Measurements from ENCODE around the gene MACROD1. TPM values are rescaled to one million over a fixed set of nuclear protein-coding genes. Genes with fewer than 3 reads are reported as not detected.

The MACROD1 gene
- total RNA-seq, 1 donor from 2014 or later: 29.6 TPM

DNA sequence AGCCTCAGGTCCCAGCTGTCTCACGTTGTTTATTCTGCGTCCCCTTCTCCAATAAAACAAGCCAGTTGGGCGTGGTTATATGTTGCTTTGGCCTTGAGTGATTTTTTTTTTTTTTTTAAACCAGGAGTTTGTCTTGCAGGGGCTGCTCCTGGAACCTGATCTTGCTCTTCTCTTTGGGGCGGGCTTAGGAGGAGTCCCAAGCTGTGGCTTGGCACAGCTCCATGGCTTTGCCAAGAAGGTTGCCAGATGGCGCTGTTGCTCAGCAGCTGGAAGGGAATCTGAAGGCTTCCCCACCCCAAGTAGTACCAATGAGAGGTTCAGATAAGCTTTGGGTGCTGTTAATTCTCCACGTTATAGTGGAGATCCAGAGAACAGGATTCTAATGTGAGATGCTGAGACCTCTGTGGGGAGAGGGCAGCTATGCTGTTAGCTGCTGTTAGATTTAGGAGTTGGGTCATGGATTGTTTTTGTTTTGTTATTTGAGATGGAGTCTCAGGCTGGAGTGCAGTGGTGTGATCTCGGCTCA, 38.6 kb upstream of the MACROD1 start:
- DNase-seq (ENCODE audit: extremely low spot score, unreplicated experiment): peak; percentile 93
- H3K4me3 Mint-ChIP-seq (ENCODE audit: unreplicated experiment): no peak overlapping the region
- no peaks in the 10 kb centered on the region for H3K9me3 Mint-ChIP-seq (ENCODE audit: unreplicated experiment)
- H3K36me3 Mint-ChIP-seq (ENCODE audit: unreplicated experiment): peaks cover 38% of the 10 kb centered on the region
- H3K27ac Mint-ChIP-seq (ENCODE audit: unreplicated experiment): peak overlapping the region; percentile 79
- peaks cover 17% of the 10 kb centered on the region for H3K4me1 Mint-ChIP-seq (ENCODE audit: unreplicated experiment)
- no peaks in the 10 kb centered on the region for H3K27me3 Mint-ChIP-seq (ENCODE audit: unreplicated experiment)
- peak; percentile 81 for TF ChIP-seq CTCF (IDR thresholded peaks at IDR 0.05)

DNA sequence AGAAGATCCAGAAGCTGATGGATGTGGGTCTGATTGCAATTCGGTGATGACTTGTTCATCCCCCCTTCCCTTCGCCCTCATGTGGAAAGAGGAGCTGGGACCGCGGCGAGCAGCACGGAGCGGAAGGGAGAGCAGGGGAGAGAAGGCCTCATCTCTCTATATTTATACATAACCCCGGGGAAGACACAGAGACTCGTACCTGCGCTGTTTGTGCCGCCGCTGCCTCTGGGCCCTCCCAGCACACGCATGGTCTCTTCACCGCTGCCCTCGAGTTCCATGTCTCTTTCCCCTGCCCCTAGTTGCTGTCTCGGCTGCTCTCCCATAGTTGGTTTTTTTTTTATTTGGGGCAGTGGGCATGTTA, 38.1 kb upstream of the MACROD1 start:
- Mint-ChIP-seq H3K27ac (ENCODE audit: unreplicated experiment) (peak overlapping the region; percentile 79), H3K9me3 (ENCODE audit: unreplicated experiment) (no peaks in the 10 kb centered on the region), H3K4me1 (ENCODE audit: unreplicated experiment) (peaks cover 17% of the 10 kb centered on the region), H3K4me3 (ENCODE audit: unreplicated experiment) (no peak overlapping the region), H3K27me3 (ENCODE audit: unreplicated experiment) (no peaks in the 10 kb centered on the region), H3K36me3 (ENCODE audit: unreplicated experiment) (peaks cover 38% of the 10 kb centered on the region)
- DNase-seq (ENCODE audit: extremely low spot score, unreplicated experiment): no peak
- no peak for TF ChIP-seq CTCF (IDR thresholded peaks at IDR 0.05)

DNA sequence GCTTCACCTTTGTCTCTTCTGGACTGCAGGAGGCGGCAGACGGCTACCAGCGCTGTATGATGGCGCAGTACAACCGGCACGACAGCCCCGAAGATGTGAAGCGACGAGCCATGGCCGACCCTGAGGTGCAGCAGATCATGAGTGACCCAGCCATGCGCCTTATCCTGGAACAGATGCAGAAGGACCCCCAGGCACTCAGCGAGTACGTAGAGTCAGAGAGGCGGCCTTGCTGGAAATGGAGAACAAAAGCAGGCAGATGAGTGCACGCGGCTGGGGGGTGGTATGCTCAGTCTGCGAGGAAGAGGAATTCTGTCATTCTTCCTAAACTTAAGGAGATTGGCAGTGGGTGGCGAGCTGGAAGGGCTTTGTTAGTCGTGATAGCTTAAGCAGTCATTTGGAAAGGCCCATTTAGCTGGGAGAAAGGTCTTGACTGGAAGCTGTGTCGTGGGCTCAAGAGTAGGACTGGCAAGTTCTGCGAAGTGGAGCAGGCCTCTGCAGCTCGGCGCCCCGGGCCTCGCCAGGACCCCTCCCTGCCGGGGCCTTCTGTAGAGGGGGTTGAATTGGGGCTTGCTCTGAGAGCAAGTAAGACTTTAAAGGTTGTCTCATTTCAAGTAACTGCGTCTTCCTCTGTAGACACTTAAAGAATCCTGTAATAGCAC, 37.6 kb upstream of the MACROD1 start:
- H3K27me3 Mint-ChIP-seq (ENCODE audit: unreplicated experiment): no peaks in the 10 kb centered on the region
- no peak overlapping the region for H3K4me3 Mint-ChIP-seq (ENCODE audit: unreplicated experiment)
- H3K4me1 Mint-ChIP-seq (ENCODE audit: unreplicated experiment): peaks cover 17% of the 10 kb centered on the region
- H3K27ac Mint-ChIP-seq (ENCODE audit: unreplicated experiment): peak overlapping the region; percentile 53
- DNase-seq (ENCODE audit: extremely low spot score, unreplicated experiment): no peak
- no peak for TF ChIP-seq CTCF (IDR thresholded peaks at IDR 0.05)
- no peaks in the 10 kb centered on the region for H3K9me3 Mint-ChIP-seq (ENCODE audit: unreplicated experiment)
- peaks cover 41% of the 10 kb centered on the region for H3K36me3 Mint-ChIP-seq (ENCODE audit: unreplicated experiment)

GRCh38 chr11:64202992-64203391, 37.1 kb upstream of the MACROD1 start:
- no peak overlapping the region for H3K27ac Mint-ChIP-seq (ENCODE audit: unreplicated experiment)
- no peaks in the 10 kb centered on the region for H3K27me3 Mint-ChIP-seq (ENCODE audit: unreplicated experiment)
- H3K4me1 Mint-ChIP-seq (ENCODE audit: unreplicated experiment): peaks cover 17% of the 10 kb centered on the region
- no peak overlapping the region for H3K4me3 Mint-ChIP-seq (ENCODE audit: unreplicated experiment)
- peaks cover 44% of the 10 kb centered on the region for H3K36me3 Mint-ChIP-seq (ENCODE audit: unreplicated experiment)
- no peak for TF ChIP-seq CTCF (IDR thresholded peaks at IDR 0.05)
- DNase-seq (ENCODE audit: extremely low spot score, unreplicated experiment): no peak
- no peaks in the 10 kb centered on the region for H3K9me3 Mint-ChIP-seq (ENCODE audit: unreplicated experiment)

- Mint-ChIP-seq H3K4me1 (ENCODE audit: unreplicated experiment) (peaks cover 10% of the 10 kb centered on the region), H3K9me3 (ENCODE audit: unreplicated experiment) (no peaks in the 10 kb centered on the region), H3K4me3 (ENCODE audit: unreplicated experiment) (no peak overlapping the region), H3K27me3 (ENCODE audit: unreplicated experiment) (no peaks in the 10 kb centered on the region), H3K27ac (ENCODE audit: unreplicated experiment) (no peak overlapping the region), H3K36me3 (ENCODE audit: unreplicated experiment) (peaks cover 55% of the 10 kb centered on the region)
- no peak for DNase-seq (ENCODE audit: extremely low spot score, unreplicated experiment)
- no peak for TF ChIP-seq CTCF (IDR thresholded peaks at IDR 0.05)
These were observed 35.6 kb upstream of the MACROD1 start for GRCh38 chr11:64201543-64201942.

Measured in osteocyte (in vitro differentiated cells).